Measurements from ENCODE around the gene FIBCD1. TPM values are rescaled to one million over a fixed set of nuclear protein-coding genes. Genes with fewer than 3 reads are reported as not detected.

The FIBCD1 gene
- total RNA-seq, 2 experiments from 2014 or later: not detected

GRCh38 chr9:130897105-130897751, 41.8 kb downstream of the FIBCD1 start:
- intact Hi-C loops (cut with DNase I, micrococcal nuclease): no loop called here
- Mint-ChIP-seq H3K4me1 (no peaks in the 10 kb centered on the region), H3K36me3 (ENCODE audit: low read depth) (no peaks in the 10 kb centered on the region), H3K27ac (no peak overlapping the region), H3K9me3 (ENCODE audit: low read depth) (no peaks in the 10 kb centered on the region), H3K4me3 (no peak overlapping the region), H3K27me3 (peaks cover 2% of the 10 kb centered on the region)
- ChIA-PET CTCF (no interaction called here), POLR2A (interaction anchor here (0.7 kb wide), 1 partner anchor 131 kb away, joined by 3 read pairs; no protein-coding TSS in a partner anchor)
- no peak for DNase-seq
- no peak for ATAC-seq

- ChIA-PET POLR2A (no interaction called here), CTCF (no interaction called here)
- Mint-ChIP-seq H3K4me3 (no peak within 1 kb of the TSS), H3K36me3 (ENCODE audit: low read depth) (no peaks in the 10 kb centered on the region), H3K9me3 (ENCODE audit: low read depth) (no peaks in the 10 kb centered on the region), H3K27ac (no peak within 1 kb of the TSS), H3K4me1 (no peaks in the 10 kb centered on the region), H3K27me3 (peaks cover 2% of the 10 kb centered on the region)
- ATAC-seq (no peak), DNase-seq (no peak)
- intact Hi-C loops (cut with DNase I, micrococcal nuclease): no loop called here
Observed at GRCh38 chr9:130896233-130897014, 42.6 kb downstream of the FIBCD1 start, which contains the start of gene QRFP. TSS of gene QRFP (minus strand) at chr9:130896812. CDS start at chr9:130893838, 2,974 bp downstream.

- intact Hi-C loops (cut with DNase I, micrococcal nuclease): no loop called here
- CTCF ChIA-PET: interaction anchor here (1.0 kb wide), 1 partner anchor 25 kb away, joined by 3 read pairs; no protein-coding TSS in a partner anchor
- no peak for ATAC-seq
Observed at GRCh38 chr9:130895481-130896232, 43.4 kb downstream of the FIBCD1 start.

GRCh38 chr9:130895038-130895437, 44.0 kb downstream of the FIBCD1 start:
- H3K36me3 Mint-ChIP-seq (ENCODE audit: low read depth): no peaks in the 10 kb centered on the region
- no peaks in the 10 kb centered on the region for H3K27me3 Mint-ChIP-seq
- POLR2A ChIA-PET: no interaction called here
- H3K27ac Mint-ChIP-seq: no peak overlapping the region
- no peaks in the 10 kb centered on the region for H3K9me3 Mint-ChIP-seq (ENCODE audit: low read depth)
- H3K4me3 Mint-ChIP-seq: no peak overlapping the region
- no peak for DNase-seq
- H3K4me1 Mint-ChIP-seq: no peaks in the 10 kb centered on the region
- CTCF ChIA-PET: interaction anchor here (1.0 kb wide), 1 partner anchor 25 kb away, joined by 3 read pairs; no protein-coding TSS in a partner anchor
- ATAC-seq: no peak
- intact Hi-C loops (cut with DNase I, micrococcal nuclease): no loop called here

More at GRCh38 chr9:130895481-130896232, 43.4 kb downstream of the FIBCD1 start:
- Mint-ChIP-seq H3K27ac (no peak overlapping the region), H3K4me3 (no peak overlapping the region), H3K4me1 (no peaks in the 10 kb centered on the region), H3K27me3 (no peaks in the 10 kb centered on the region), H3K36me3 (ENCODE audit: low read depth) (no peaks in the 10 kb centered on the region), H3K9me3 (ENCODE audit: low read depth) (no peaks in the 10 kb centered on the region)
- POLR2A ChIA-PET: no interaction called here
- no peak for DNase-seq

- ATAC-seq: no peak
Observed at GRCh38 chr9:130894546-130894945, 44.5 kb downstream of the FIBCD1 start.

GRCh38 chr9:130893341-130894101, 45.5 kb downstream of the FIBCD1 start:
- ChIA-PET POLR2A (no interaction called here), CTCF (interaction anchor here (0.6 kb wide), 1 partner anchor 17 kb away, joined by 3 read pairs; no protein-coding TSS in a partner anchor)
- intact Hi-C loops (cut with DNase I, micrococcal nuclease): no loop called here
- H3K4me3 Mint-ChIP-seq: no peak overlapping the region
- DNase-seq: no peak
- no peak overlapping the region for H3K27ac Mint-ChIP-seq
- H3K27me3 Mint-ChIP-seq: no peaks in the 10 kb centered on the region
- H3K4me1 Mint-ChIP-seq: no peaks in the 10 kb centered on the region
- H3K9me3 Mint-ChIP-seq (ENCODE audit: low read depth): no peaks in the 10 kb centered on the region
- peaks cover 2% of the 10 kb centered on the region for H3K36me3 Mint-ChIP-seq (ENCODE audit: low read depth)
- ATAC-seq: peak; percentile 12

More at GRCh38 chr9:130894546-130894945, 44.5 kb downstream of the FIBCD1 start:
- ChIA-PET POLR2A (no interaction called here), CTCF (interaction anchor here (1.0 kb wide), 1 partner anchor 24 kb away, joined by 3 read pairs; no protein-coding TSS in a partner anchor)
- no peak for DNase-seq
- intact Hi-C loops (cut with DNase I, micrococcal nuclease): no loop called here
- H3K36me3 Mint-ChIP-seq (ENCODE audit: low read depth): peaks cover 2% of the 10 kb centered on the region
- H3K9me3 Mint-ChIP-seq (ENCODE audit: low read depth): no peaks in the 10 kb centered on the region
- no peak overlapping the region for H3K4me3 Mint-ChIP-seq
- H3K27me3 Mint-ChIP-seq: no peaks in the 10 kb centered on the region
- H3K27ac Mint-ChIP-seq: no peak overlapping the region
- H3K4me1 Mint-ChIP-seq: no peaks in the 10 kb centered on the region

- ChIA-PET CTCF (interaction anchor here (0.6 to 0.9 kb wide), 2 partner anchors 16 to 131 kb away, joined by 3 read pairs; no protein-coding TSS in a partner anchor), POLR2A (no interaction called here)
- no peaks in the 10 kb centered on the region for H3K4me1 Mint-ChIP-seq
- H3K27ac Mint-ChIP-seq: no peak overlapping the region
- no peaks in the 10 kb centered on the region for H3K9me3 Mint-ChIP-seq (ENCODE audit: low read depth)
- peaks cover 2% of the 10 kb centered on the region for H3K36me3 Mint-ChIP-seq (ENCODE audit: low read depth)
- ATAC-seq: no peak
- no peaks in the 10 kb centered on the region for H3K27me3 Mint-ChIP-seq
- DNase-seq: no peak
- no peak overlapping the region for H3K4me3 Mint-ChIP-seq
- intact Hi-C loops (cut with DNase I, micrococcal nuclease): no loop called here
Observed at GRCh38 chr9:130892477-130893304, 46.4 kb downstream of the FIBCD1 start.

GRCh38 chr9:130891688-130892476, 47.2 kb downstream of the FIBCD1 start:
- DNase-seq (no peak), ATAC-seq (no peak)
- Mint-ChIP-seq H3K4me1 (no peaks in the 10 kb centered on the region), H3K36me3 (ENCODE audit: low read depth) (peaks cover 5% of the 10 kb centered on the region), H3K27me3 (no peaks in the 10 kb centered on the region), H3K27ac (no peak overlapping the region), H3K4me3 (no peak overlapping the region), H3K9me3 (ENCODE audit: low read depth) (no peaks in the 10 kb centered on the region)
- intact Hi-C loops (cut with DNase I, micrococcal nuclease): no loop called here
- CTCF ChIA-PET: interaction anchor here (0.9 kb wide), 1 partner anchor 130 kb away, joined by 3 read pairs; no protein-coding TSS in a partner anchor
- POLR2A ChIA-PET: no interaction called here

GRCh38 chr9:130890870-130891687, 48.0 kb downstream of the FIBCD1 start:
- Mint-ChIP-seq H3K27ac (no peak overlapping the region), H3K4me3 (no peak overlapping the region), H3K4me1 (no peaks in the 10 kb centered on the region), H3K27me3 (no peaks in the 10 kb centered on the region), H3K36me3 (ENCODE audit: low read depth) (peaks cover 5% of the 10 kb centered on the region), H3K9me3 (ENCODE audit: low read depth) (no peaks in the 10 kb centered on the region)
- ChIA-PET CTCF (interaction anchor here (0.6 to 1.4 kb wide), 4 partner anchors 23 to 1922 kb away, joined by 3 to 5 read pairs (median 4); no protein-coding TSS in a partner anchor), POLR2A (no interaction called here)
- ATAC-seq (no peak), DNase-seq (no peak)
- intact Hi-C loops (cut with DNase I, micrococcal nuclease): no loop called here

All from activated CD4-positive, alpha-beta T cell treated with anti-CD3 and anti-CD28 coated beads for 36 hours (primary cell).